Upper lobe of left lung (tissue), 4 donors: Measurements from ENCODE around the gene WNT3.

Experiments used
- POLR2AphosphoS5 ChIP-seq, 2 donors: sonication (generic); formaldehyde crosslinking; IDR thresholded peaks; one replicate each; pipeline ENCODE4 v1.5.1; 2017; ENCODE audit warnings: antibody characterized with exemption in 2 of 2
- TF ChIP-seq, protein P1 (sequence below), 6 experiments: fragments of 450-650 bp in 4 of 6; fragments of 200-600 bp in 2 of 6; sonication (generic) in 2 of 6; IDR thresholded peaks; one replicate each; pipeline ENCODE4 v1.5.1; 2016 to 2019; ENCODE audit warnings: antibody characterized with exemption in 6 of 6

DNA sequence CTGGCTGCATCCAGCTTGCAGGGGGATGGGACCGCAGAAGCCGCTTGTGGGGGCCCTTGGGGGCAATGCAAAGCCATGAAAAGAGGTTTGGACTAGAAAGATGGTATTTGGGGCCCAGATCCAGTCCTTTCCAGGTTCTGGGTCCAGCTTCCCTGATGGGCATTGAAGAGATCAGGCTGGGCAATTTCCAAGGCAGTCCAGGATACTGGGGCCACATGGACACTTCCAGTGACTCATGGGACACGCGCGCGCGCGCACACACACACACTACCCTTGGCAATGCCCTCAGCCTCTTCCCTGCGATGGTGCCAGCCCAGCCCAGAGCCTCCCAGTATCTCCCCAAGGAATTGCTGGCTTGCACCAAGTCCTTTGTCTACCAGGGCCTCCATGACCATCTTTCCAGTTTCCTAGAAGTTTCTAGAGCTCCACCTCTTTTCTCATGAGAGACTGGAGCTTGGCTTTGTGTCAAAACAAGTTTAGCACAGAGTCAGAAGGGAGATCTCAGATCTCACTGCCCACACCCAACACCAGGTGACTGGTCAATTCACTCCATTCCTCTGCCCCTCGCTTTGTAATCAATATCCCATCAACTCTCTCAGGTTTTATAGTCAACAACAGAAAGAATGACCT, 44.3 kb downstream of the WNT3 start:
- TF ChIP-seq, protein P1, sequence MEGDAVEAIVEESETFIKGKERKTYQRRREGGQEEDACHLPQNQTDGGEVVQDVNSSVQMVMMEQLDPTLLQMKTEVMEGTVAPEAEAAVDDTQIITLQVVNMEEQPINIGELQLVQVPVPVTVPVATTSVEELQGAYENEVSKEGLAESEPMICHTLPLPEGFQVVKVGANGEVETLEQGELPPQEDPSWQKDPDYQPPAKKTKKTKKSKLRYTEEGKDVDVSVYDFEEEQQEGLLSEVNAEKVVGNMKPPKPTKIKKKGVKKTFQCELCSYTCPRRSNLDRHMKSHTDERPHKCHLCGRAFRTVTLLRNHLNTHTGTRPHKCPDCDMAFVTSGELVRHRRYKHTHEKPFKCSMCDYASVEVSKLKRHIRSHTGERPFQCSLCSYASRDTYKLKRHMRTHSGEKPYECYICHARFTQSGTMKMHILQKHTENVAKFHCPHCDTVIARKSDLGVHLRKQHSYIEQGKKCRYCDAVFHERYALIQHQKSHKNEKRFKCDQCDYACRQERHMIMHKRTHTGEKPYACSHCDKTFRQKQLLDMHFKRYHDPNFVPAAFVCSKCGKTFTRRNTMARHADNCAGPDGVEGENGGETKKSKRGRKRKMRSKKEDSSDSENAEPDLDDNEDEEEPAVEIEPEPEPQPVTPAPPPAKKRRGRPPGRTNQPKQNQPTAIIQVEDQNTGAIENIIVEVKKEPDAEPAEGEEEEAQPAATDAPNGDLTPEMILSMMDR (IDR thresholded peaks at IDR 0.05): no peak
- TF ChIP-seq POLR2AphosphoS5 (IDR thresholded peaks at IDR 0.05): no peak
